K562 (cell line): ENCODE data around the gene SAT2. TPM values are rescaled to one million over a fixed set of nuclear protein-coding genes. Genes with fewer than 3 reads are reported as not detected.

Experiments
- E2F1 ChIP-seq: sonication (generic); formaldehyde crosslinking; IDR thresholded peaks from 2 replicates; pipeline ENCODE4 v1.8.1; 2023; ENCODE audit warnings: mild to moderate bottlenecking, missing genetic modification reagents, moderate library complexity
- HNRNPUL1 ChIP-seq: fragments of 200-400 bp; formaldehyde crosslinking; IDR thresholded peaks from 2 replicates; pipeline ENCODE4 v1.6.1; 2017; ENCODE audit warnings: low read length
- NEUROD1 ChIP-seq: fragments of 150-350 bp; IDR thresholded peaks from 2 replicates; pipeline ENCODE4 v1.6.1; 2014; ENCODE audit warnings: borderline replicate concordance, low read length, low read depth; ENCODE audit not compliant: partially characterized antibody
- NR3C1 ChIP-seq: sonication (generic); formaldehyde crosslinking; IDR thresholded peaks from 2 replicates; pipeline ENCODE4 v1.8.1; 2022; ENCODE audit warnings: missing genetic modification reagents
- RBM15 ChIP-seq: fragments of 200-400 bp; formaldehyde crosslinking; IDR thresholded peaks from 2 replicates; pipeline ENCODE4 v1.6.1; 2018; ENCODE audit warnings: mild to moderate bottlenecking, low read length, moderate library complexity; ENCODE audit not compliant: insufficient read depth
- SFPQ ChIP-seq: fragments of 200-400 bp; formaldehyde crosslinking; IDR thresholded peaks from 2 replicates; pipeline ENCODE4 v1.6.1; 2017; ENCODE audit warnings: mild to moderate bottlenecking, low read depth, low read length, moderate library complexity
- TRIM25 ChIP-seq: fragments of 450-650 bp; IDR thresholded peaks from 2 replicates; pipeline ENCODE4 v1.7.0; 2016; ENCODE audit warnings: borderline replicate concordance
- ZC3H11A ChIP-seq: IDR thresholded peaks from 2 replicates; pipeline ENCODE4 v1.6.1; 2012; ENCODE audit warnings: low read depth, low read length, improper control_type of control experiment
- ZNF146 ChIP-seq: IDR thresholded peaks from one replicate; pipeline ENCODE4 v1.6.1; 2018; ENCODE audit warnings: missing compliant biosample characterization; ENCODE audit not compliant: unreplicated experiment
- polyA plus RNA-seq, 8 experiments: library from polyadenylated mRNA; depleted of rRNA in 4 of 8; stranded (reverse) in 5 of 8; unstranded in 3 of 8; fragments of >200 nt; fragmentation: Nextera tagmentation in 2 of 8; fragmentation: Illumina TruSeq in 1 of 8; extraction: Ambion mirVana in 2 of 8; extraction: Trizol in 1 of 8; gene quantifications; 2 replicates each; pipeline versions ENCODE4 v1.2.1 to v1.2.3, GENCODE V29; 2011 to 2014; ENCODE audit warnings: inconsistent platforms in 1 of 8, missing spikeins in 1 of 8
- total RNA-seq, 7 experiments: library from RNA; depleted of rRNA in 6 of 7; stranded (reverse); fragments of >200 nt in 6 of 7; fragmentation: Illumina TruSeq in 2 of 7; extraction: Trizol in 2 of 7; gene quantifications; 2 replicates each; pipeline versions ENCODE4 v1.2.1 to v1.2.3, GENCODE V29; 2011 to 2021; ENCODE audit warnings: low replicate concordance in 1 of 7
- TF ChIP-seq, protein P1 (sequence below), 2 experiments: IDR thresholded peaks; 2 replicates each; pipeline ENCODE4 v1.6.1; 2011; ENCODE audit warnings: borderline replicate concordance in 1 of 2, control low read depth in 1 of 2, low read depth in 1 of 2, low read length in 1 of 2, mild to moderate bottlenecking in 1 of 2, mixed read lengths in 1 of 2, moderate library complexity in 1 of 2; ENCODE audit not compliant: insufficient read depth in 1 of 2, insufficient read length in 1 of 2, poor library complexity in 1 of 2, severe bottlenecking in 1 of 2; ENCODE audit errors: extremely low read depth in 1 of 2
- TF ChIP-seq, protein P2 (sequence below): fragments of 250-450 bp; sonication (Bioruptor Pico); IDR thresholded peaks from 2 replicates; pipeline ENCODE4 v1.4.0; 2020; ENCODE audit warnings: borderline replicate concordance
- TF ChIP-seq, protein P3 (sequence below): sonication (generic); formaldehyde crosslinking; IDR thresholded peaks from 2 replicates; pipeline ENCODE4 v1.8.0; 2022; ENCODE audit warnings: mild to moderate bottlenecking, missing genetic modification reagents
- TF ChIP-seq, protein P4 (sequence below): IDR thresholded peaks from 2 replicates; pipeline ENCODE4 v1.6.1; 2016; ENCODE audit warnings: missing genetic modification characterization, missing compliant biosample characterization

The SAT2 gene
- total and polyA plus RNA-seq, 9 of the 15 experiments (the other 6 are each of a cell fraction or from before 2014, with no cell fraction given): 2.0 to 8.0 (median 5.3) TPM

DNA sequence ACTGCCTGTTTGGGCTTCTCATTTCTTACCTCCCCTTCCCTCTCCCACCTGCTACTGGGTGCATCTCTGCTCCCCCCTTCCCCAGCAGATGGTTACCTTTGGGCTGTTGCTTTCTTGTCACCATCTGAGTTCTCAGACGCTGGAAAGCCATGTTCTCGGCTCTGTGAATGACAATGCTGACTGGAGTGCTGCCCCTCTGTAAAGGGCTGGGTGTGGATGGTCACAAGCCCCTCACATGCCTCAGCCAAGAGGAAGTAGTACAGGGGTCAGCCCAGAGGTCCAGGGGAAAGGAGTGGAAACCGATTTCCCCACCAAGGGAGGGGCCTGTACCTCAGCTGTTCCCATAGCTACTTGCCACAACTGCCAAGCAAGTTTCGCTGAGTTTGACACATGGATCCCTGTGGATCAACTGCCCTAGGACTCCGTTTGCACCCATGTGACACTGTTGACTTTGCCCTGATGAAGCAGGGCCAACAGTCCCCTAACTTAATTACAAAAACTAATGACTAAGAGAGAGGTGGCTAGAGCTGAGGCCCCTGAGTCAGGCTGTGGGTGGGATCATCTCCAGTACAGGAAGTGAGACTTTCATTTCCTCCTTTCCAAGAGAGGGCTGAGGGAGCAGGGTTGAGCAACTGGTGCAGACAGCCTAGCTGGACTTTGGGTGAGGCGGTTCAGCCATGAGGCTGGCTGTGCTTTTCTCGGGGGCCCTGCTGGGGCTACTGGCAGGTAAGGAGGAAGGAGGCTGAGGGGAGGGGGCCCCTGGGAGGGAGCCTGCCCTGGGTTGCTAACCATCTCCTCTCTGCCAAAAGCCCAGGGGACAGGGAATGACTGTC is 48.4 kb downstream of the SAT2 start, which contains the start of gene CD68 (continued):
- TF ChIP-seq, protein P1, sequence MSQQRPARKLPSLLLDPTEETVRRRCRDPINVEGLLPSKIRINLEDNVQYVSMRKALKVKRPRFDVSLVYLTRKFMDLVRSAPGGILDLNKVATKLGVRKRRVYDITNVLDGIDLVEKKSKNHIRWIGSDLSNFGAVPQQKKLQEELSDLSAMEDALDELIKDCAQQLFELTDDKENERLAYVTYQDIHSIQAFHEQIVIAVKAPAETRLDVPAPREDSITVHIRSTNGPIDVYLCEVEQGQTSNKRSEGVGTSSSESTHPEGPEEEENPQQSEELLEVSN (IDR thresholded peaks at IDR 0.05; ENCODE audit: borderline replicate concordance in 1 of 2, extremely low read depth in 1 of 2, insufficient read depth in 1 of 2, insufficient read length in 1 of 2, low read depth in 1 of 2, low read length in 1 of 2, poor library complexity in 1 of 2, severe bottlenecking in 1 of 2): peak in 1 of 2 experiments; percentile 1
- TF ChIP-seq NR3C1: no peak
- no peak for TF ChIP-seq E2F1 (CRISPR knock-in tag)
- TF ChIP-seq, protein P2, sequence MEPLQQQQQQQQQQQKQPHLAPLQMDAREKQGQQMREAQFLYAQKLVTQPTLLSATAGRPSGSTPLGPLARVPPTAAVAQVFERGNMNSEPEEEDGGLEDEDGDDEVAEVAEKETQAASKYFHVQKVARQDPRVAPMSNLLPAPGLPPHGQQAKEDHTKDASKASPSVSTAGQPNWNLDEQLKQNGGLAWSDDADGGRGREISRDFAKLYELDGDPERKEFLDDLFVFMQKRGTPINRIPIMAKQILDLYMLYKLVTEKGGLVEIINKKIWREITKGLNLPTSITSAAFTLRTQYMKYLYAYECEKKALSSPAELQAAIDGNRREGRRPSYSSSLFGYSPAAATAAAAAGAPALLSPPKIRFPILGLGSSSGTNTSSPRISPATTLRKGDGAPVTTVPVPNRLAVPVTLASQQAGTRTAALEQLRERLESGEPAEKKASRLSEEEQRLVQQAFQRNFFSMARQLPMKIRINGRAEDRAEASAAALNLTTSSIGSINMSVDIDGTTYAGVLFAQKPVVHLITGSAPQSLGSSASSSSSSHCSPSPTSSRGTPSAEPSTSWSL (CRISPR knock-in tag): no peak
- TF ChIP-seq TRIM25: no peak
- no peak for TF ChIP-seq NEUROD1
- TF ChIP-seq SFPQ: no peak
- TF ChIP-seq, protein P3, sequence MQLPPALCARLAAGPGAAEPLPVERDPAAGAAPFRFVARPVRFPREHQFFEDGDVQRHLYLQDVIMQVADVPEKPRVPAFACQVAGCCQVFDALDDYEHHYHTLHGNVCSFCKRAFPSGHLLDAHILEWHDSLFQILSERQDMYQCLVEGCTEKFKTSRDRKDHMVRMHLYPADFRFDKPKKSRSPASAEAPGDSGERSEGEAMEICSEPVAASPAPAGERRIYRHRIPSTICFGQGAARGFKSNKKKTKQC (CRISPR knock-in tag): no peak
- TF ChIP-seq RBM15: no peak
- TF ChIP-seq, protein P4, sequence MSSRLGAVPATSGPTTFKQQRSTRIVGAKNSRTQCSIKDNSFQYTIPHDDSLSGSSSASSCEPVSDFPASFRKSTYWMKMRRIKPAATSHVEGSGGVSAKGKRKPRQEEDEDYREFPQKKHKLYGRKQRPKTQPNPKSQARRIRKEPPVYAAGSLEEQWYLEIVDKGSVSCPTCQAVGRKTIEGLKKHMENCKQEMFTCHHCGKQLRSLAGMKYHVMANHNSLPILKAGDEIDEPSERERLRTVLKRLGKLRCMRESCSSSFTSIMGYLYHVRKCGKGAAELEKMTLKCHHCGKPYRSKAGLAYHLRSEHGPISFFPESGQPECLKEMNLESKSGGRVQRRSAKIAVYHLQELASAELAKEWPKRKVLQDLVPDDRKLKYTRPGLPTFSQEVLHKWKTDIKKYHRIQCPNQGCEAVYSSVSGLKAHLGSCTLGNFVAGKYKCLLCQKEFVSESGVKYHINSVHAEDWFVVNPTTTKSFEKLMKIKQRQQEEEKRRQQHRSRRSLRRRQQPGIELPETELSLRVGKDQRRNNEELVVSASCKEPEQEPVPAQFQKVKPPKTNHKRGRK (tag): no peak
- 0 out of 2 replicates have a peak, but pooled peaks have one; percentile 47 for TF ChIP-seq HNRNPUL1
- TF ChIP-seq ZC3H11A: no peak
- TF ChIP-seq ZNF146 (CRISPR knock-in tag): no peak
